ENCODE results near the gene AIPL1. TPM values are rescaled to one million over a fixed set of nuclear protein-coding genes. Genes with fewer than 3 reads are reported as not detected.

The AIPL1 gene
- total and polyA plus RNA-seq, 2 experiments from 2014 or later, result 0.17 to 0.24 TPM

DNA sequence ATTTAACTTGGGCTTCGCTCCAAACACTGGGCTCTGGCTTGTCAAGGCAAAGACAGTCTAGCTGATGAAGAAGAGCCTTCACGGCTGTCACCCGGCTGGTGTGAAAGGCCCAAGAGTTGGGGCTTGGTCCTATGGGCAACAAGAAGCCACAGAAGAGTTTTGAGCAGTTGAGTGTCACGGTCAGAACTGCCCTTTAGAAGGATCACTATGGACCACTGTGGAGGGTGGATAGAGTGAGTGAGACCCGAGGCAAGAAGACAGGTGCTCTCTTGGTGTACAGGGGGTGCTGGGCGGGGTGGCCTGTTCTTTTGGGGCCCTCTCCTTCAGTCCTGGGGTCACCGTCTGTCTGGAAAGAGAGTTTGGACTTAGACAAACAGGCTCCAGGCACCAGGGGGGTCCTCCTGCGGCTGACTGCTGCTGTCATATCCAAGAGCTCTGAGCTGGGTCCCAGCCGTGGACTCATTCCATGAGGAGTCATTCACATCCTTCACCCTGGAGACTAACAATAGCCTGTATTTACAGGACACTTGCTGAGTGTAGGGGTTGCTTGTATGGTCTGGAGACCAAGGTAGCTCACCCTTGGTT lies 11.7 kb upstream of the AIPL1 start:
- no peak for TF ChIP-seq JUNB (IDR thresholded peaks at IDR 0.05; ENCODE audit: unreplicated experiment)
- TF ChIP-seq, protein P1, sequence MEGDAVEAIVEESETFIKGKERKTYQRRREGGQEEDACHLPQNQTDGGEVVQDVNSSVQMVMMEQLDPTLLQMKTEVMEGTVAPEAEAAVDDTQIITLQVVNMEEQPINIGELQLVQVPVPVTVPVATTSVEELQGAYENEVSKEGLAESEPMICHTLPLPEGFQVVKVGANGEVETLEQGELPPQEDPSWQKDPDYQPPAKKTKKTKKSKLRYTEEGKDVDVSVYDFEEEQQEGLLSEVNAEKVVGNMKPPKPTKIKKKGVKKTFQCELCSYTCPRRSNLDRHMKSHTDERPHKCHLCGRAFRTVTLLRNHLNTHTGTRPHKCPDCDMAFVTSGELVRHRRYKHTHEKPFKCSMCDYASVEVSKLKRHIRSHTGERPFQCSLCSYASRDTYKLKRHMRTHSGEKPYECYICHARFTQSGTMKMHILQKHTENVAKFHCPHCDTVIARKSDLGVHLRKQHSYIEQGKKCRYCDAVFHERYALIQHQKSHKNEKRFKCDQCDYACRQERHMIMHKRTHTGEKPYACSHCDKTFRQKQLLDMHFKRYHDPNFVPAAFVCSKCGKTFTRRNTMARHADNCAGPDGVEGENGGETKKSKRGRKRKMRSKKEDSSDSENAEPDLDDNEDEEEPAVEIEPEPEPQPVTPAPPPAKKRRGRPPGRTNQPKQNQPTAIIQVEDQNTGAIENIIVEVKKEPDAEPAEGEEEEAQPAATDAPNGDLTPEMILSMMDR (conservative IDR thresholded peaks at IDR 0.05; ENCODE audit: low read depth in 2 of 2), result no peak
- TF ChIP-seq, protein P2, sequence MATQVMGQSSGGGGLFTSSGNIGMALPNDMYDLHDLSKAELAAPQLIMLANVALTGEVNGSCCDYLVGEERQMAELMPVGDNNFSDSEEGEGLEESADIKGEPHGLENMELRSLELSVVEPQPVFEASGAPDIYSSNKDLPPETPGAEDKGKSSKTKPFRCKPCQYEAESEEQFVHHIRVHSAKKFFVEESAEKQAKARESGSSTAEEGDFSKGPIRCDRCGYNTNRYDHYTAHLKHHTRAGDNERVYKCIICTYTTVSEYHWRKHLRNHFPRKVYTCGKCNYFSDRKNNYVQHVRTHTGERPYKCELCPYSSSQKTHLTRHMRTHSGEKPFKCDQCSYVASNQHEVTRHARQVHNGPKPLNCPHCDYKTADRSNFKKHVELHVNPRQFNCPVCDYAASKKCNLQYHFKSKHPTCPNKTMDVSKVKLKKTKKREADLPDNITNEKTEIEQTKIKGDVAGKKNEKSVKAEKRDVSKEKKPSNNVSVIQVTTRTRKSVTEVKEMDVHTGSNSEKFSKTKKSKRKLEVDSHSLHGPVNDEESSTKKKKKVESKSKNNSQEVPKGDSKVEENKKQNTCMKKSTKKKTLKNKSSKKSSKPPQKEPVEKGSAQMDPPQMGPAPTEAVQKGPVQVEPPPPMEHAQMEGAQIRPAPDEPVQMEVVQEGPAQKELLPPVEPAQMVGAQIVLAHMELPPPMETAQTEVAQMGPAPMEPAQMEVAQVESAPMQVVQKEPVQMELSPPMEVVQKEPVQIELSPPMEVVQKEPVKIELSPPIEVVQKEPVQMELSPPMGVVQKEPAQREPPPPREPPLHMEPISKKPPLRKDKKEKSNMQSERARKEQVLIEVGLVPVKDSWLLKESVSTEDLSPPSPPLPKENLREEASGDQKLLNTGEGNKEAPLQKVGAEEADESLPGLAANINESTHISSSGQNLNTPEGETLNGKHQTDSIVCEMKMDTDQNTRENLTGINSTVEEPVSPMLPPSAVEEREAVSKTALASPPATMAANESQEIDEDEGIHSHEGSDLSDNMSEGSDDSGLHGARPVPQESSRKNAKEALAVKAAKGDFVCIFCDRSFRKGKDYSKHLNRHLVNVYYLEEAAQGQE (IDR thresholded peaks at IDR 0.05; ENCODE audit: unreplicated experiment), result no peak
- TF ChIP-seq EZH2phosphoT487 (IDR thresholded peaks at IDR 0.05; ENCODE audit: unreplicated experiment), result no peak
- TF ChIP-seq CREB1 (CRISPR knock-in tag; IDR thresholded peaks at IDR 0.05; ENCODE audit: low read depth), result no peak
- TF ChIP-seq POLR2AphosphoS5 (IDR thresholded peaks at IDR 0.05; ENCODE audit: low read depth), result no peak
- no peak for DNase-seq (ENCODE audit: low spot score)
- no peak overlapping the region for H3K4me3 Mint-ChIP-seq
- Histone ChIP-seq H3K36me3 (ENCODE audit: insufficient read depth) (peaks cover 27% of the 10 kb centered on the region), H3K9me2 (ENCODE audit: insufficient read depth) (no peaks in the 10 kb centered on the region), H3K79me2 (replicated peaks; ENCODE audit: insufficient read depth) (peaks cover 24% of the 10 kb centered on the region), H3K27me3 (ENCODE audit: insufficient read depth) (no peaks in the 10 kb centered on the region), H3K4me1 (ENCODE audit: insufficient read depth) (peaks cover 27% of the 10 kb centered on the region), H3K4me3 (peak overlapping the region; percentile 28; the same call in 1 of the 2 replicates), H2AFZ (no peak overlapping the region), H3K27ac (ENCODE audit: low read depth) (no peak overlapping the region), H3F3A (replicated peaks; ENCODE audit: low read depth) (peaks cover 17% of the 10 kb centered on the region; the same call in 1 of the 2 replicates), H3K4me2 (no peak overlapping the region), H4K20me1 (replicated peaks; ENCODE audit: insufficient read depth) (peaks cover 17% of the 10 kb centered on the region)
- no peak for ATAC-seq
- H3K27me3 Mint-ChIP-seq (ENCODE audit: insufficient read depth, low read depth, poor library complexity), result peaks cover 20% of the 10 kb centered on the region
- peaks cover 73% of the 10 kb centered on the region for H3K36me3 Mint-ChIP-seq (ENCODE audit: low read depth)
- peaks cover 12% of the 10 kb centered on the region for H3K9me3 Mint-ChIP-seq
- H3K27ac Mint-ChIP-seq, result no peak overlapping the region
- H3K4me1 Mint-ChIP-seq, result peaks cover 45% of the 10 kb centered on the region

DNA sequence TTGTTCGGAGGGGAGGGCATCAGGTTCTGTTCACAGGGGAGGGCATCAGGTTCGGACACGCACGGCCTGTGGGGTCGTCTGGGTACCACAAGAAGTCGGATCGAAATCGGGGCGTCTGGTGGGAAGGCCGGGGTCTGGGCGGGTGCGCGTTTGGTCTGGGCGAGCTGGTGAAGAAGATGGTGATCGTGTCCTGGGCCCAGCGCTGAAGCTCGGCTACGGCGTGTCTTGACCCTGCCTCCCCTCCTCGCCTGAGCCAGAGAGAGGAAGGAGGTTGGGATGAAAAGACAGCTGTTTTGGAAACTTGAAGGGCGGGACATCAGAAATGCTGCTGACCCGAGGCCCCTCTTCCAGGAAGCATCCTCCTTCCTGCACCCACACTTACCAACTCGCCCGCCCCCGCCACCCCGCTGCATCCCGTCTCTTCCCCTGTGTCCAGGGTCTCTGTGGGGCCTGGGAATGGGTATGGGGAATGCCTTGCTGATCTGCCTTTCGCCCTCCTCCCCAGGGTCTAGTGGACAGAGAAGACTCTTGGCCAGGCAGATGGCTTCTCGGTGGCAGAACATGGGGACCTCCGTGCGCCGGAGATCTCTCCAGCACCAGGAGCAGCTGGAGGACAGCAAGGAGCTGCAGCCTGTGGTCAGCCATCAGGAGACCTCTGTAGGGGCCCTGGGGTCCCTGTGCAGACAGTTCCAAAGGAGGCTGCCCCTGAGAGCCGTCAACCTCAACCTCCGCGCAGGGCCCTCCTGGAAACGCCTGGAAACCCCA lies 9.8 kb upstream of the AIPL1 start:
- Mint-ChIP-seq H3K4me3 (peak overlapping the region; percentile 97), H3K27ac (peak overlapping the region; percentile 96), H3K36me3 (ENCODE audit: low read depth) (peaks cover 60% of the 10 kb centered on the region), H3K27me3 (ENCODE audit: insufficient read depth, low read depth, poor library complexity) (peaks cover 22% of the 10 kb centered on the region), H3K9me3 (peaks cover 12% of the 10 kb centered on the region), H3K4me1 (peaks cover 41% of the 10 kb centered on the region)
- peak overlapping the region; percentile 94 for H3K4me2 ChIP-seq
- no peak overlapping the region for H3K27ac ChIP-seq (ENCODE audit: low read depth)
- H3K79me2 ChIP-seq (replicated peaks; ENCODE audit: insufficient read depth), result peaks cover 24% of the 10 kb centered on the region
- peaks cover 25% of the 10 kb centered on the region for H3K4me1 ChIP-seq (ENCODE audit: insufficient read depth)
- H3K36me3 ChIP-seq (ENCODE audit: insufficient read depth), result peaks cover 27% of the 10 kb centered on the region
- DNase-seq (ENCODE audit: low spot score) (peak; percentile 33), ATAC-seq (peak; percentile 1)
- H3F3A ChIP-seq (replicated peaks; ENCODE audit: low read depth), result peaks cover 9% of the 10 kb centered on the region; the same call in 1 of the 2 replicates
- H3K4me3 ChIP-seq, result peak overlapping the region; percentile 94
- H2AFZ ChIP-seq, result 0 out of 2 replicates have a peak overlapping the region, but pooled peaks have one; percentile 43
- H3K27me3 ChIP-seq (ENCODE audit: insufficient read depth), result no peaks in the 10 kb centered on the region
- H4K20me1 ChIP-seq (replicated peaks; ENCODE audit: insufficient read depth), result peaks cover 9% of the 10 kb centered on the region; the same call in 1 of the 2 replicates
- H3K9me2 ChIP-seq (ENCODE audit: insufficient read depth), result no peaks in the 10 kb centered on the region
- TF ChIP-seq ZNF114 (CRISPR knock-in tag; IDR thresholded peaks at IDR 0.05), result no peak
- TF ChIP-seq CREB1 (CRISPR knock-in tag; IDR thresholded peaks at IDR 0.05; ENCODE audit: low read depth), result no peak
- no peak for TF ChIP-seq NANOG (IDR thresholded peaks at IDR 0.05; ENCODE audit: borderline replicate concordance)
